Tibial artery (tissue), 4 donors: ENCODE data around the gene MUC12.

Source experiments
- DNase-seq, 2 donors: peaks; one replicate each; pipeline ENCODE4 v3.0.0-alpha.2; 2019
- H3K27ac ChIP-seq, 2 donors: fragments of 200-600 bp; sonication (generic) in 1 of 2; 1 replicate in 1 of 2; 2 replicates in 1 of 2; pipeline ENCODE4 v1.5.1; 2018 to 2019; ENCODE audit warnings: mild to moderate bottlenecking in 1 of 2
- H3K27me3 ChIP-seq, 2 donors: fragments of 200-600 bp; sonication (generic) in 1 of 2; one replicate each; pipeline versions ENCODE4 v1.5.1 to v1.6.0; 2016 to 2019
- H3K36me3 ChIP-seq, 3 donors: fragments of 200-600 bp; sonication (generic) in 2 of 3; one replicate each; pipeline ENCODE4 v1.5.1; 2016 to 2019; ENCODE audit warnings: mild to moderate bottlenecking in 2 of 3
- H3K4me1 ChIP-seq, 4 donors: fragments of 200-600 bp; sonication (generic) in 2 of 4; 1 replicate in 3 of 4; 2 replicates in 1 of 4; pipeline ENCODE4 v1.5.1; 2016 to 2019
- H3K4me3 ChIP-seq, 2 donors: fragments of 200-600 bp; sonication (generic) in 1 of 2; 1 replicate in 1 of 2; 2 replicates in 1 of 2; pipeline ENCODE4 v1.5.1; 2018 to 2019; ENCODE audit warnings: mild to moderate bottlenecking in 2 of 2
- H3K9me3 ChIP-seq, 3 donors: fragments of 200-600 bp; sonication (generic) in 1 of 3; one replicate each; pipeline ENCODE4 v1.5.1; 2016 to 2019
- intact Hi-C: fragments of 100-400 bp; cut with DNase I; formaldehyde crosslinking; loops from one replicate; pipeline ENCODE4 v1.15.0; 2023; ENCODE audit warnings: low total_unique reads
- TF ChIP-seq, protein P1 (sequence below), 2 experiments: fragments of 200-600 bp in 1 of 2; fragments of 450-650 bp in 1 of 2; IDR thresholded peaks; one replicate each; pipeline ENCODE4 v1.5.1; 2017 to 2019; ENCODE audit warnings: antibody characterized with exemption in 2 of 2, mild to moderate bottlenecking in 1 of 2, moderate library complexity in 1 of 2

MUC12 gene

DNA sequence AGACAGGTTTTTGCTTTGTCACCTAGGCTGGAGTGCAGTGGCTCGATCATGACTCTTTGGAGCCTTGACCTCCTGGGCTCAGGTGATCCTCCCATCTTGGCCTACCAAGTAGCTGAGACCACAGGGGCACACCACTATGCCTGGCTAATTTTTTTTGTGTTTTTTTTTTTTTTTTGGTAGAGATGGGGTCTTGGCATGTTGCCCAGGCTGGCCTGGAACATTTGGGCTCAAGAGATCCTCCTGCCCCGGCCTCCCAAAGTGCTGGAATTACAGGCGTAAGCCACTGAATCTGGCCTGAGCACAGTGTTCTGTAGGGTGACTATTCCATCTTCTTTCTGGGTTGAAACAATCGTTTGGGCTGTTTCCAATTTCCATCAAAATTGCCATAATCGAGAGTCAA, 21.6 kb upstream of the MUC12 start:
- Histone ChIP-seq H3K27me3 (peaks cover 0 to 63% of the 10 kb centered on the region in 2 donors), H3K4me1 (no peaks in the 10 kb centered on the region), H3K9me3 (peaks cover 0 to 2% (median 0%) of the 10 kb centered on the region in 3 donors), H3K27ac (no peak overlapping the region), H3K36me3 (no peaks in the 10 kb centered on the region), H3K4me3 (no peak overlapping the region)
- no peak for DNase-seq
- TF ChIP-seq, protein P1, sequence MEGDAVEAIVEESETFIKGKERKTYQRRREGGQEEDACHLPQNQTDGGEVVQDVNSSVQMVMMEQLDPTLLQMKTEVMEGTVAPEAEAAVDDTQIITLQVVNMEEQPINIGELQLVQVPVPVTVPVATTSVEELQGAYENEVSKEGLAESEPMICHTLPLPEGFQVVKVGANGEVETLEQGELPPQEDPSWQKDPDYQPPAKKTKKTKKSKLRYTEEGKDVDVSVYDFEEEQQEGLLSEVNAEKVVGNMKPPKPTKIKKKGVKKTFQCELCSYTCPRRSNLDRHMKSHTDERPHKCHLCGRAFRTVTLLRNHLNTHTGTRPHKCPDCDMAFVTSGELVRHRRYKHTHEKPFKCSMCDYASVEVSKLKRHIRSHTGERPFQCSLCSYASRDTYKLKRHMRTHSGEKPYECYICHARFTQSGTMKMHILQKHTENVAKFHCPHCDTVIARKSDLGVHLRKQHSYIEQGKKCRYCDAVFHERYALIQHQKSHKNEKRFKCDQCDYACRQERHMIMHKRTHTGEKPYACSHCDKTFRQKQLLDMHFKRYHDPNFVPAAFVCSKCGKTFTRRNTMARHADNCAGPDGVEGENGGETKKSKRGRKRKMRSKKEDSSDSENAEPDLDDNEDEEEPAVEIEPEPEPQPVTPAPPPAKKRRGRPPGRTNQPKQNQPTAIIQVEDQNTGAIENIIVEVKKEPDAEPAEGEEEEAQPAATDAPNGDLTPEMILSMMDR (IDR thresholded peaks at IDR 0.05), result no peak
- intact Hi-C loops, result no loop called here

DNA sequence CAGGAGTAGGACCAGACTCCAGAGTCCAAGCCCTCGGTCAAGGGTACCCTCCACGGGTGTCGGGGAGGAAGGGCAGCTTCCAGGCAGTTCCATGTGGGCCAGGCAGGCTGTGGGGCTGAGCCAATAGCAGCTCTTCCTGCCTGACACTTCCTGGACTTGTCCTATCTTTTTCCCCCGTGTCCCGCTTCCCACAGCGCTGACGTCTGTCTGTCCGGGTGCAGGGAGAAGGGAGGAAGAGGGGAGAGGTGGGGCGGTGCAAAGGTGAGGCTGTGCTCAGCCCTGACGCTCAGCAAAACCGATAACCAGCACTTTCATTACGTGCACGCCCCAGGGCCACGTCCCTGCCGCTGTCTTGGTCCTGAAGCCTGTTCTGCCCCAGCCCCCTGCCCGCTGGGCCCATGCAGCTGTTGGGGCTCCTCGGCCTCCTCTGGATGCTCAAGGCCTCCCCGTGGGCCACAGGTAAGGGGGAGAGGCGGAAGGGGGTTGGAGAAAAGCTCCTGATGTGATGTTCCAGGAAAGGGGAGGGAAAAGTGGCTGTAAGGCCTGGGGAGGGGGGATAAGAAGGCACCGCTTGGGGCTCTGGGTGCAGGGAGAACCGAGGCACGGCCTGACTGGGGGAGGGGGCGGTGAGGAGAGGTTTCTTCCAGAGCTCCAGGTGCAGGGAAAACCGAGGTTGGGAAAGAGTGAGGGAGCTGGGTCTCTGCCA, 20.0 kb upstream of the MUC12 start, which contains the start of gene MUC3A:
MUC3A (plus strand) TSS at position 308 of the 706 bp plus-strand sequence; CDS start at position 399, 91 bp downstream.
- no peak within 1 kb of the TSS for H3K4me3 ChIP-seq
- peaks cover 0 to 60% of the 10 kb centered on the region in 2 donors for H3K27me3 ChIP-seq
- intact Hi-C loops, result no loop called here
- H3K4me1 ChIP-seq, result no peaks in the 10 kb centered on the region
- no peak within 1 kb of the TSS for H3K27ac ChIP-seq
- H3K9me3 ChIP-seq, result peaks cover 0 to under 1% (median 0%) of the 10 kb centered on the region in 3 donors
- no peaks in the 10 kb centered on the region for H3K36me3 ChIP-seq
- DNase-seq, result no peak
- TF ChIP-seq, protein P1 (IDR thresholded peaks at IDR 0.05), result no peak

DNA sequence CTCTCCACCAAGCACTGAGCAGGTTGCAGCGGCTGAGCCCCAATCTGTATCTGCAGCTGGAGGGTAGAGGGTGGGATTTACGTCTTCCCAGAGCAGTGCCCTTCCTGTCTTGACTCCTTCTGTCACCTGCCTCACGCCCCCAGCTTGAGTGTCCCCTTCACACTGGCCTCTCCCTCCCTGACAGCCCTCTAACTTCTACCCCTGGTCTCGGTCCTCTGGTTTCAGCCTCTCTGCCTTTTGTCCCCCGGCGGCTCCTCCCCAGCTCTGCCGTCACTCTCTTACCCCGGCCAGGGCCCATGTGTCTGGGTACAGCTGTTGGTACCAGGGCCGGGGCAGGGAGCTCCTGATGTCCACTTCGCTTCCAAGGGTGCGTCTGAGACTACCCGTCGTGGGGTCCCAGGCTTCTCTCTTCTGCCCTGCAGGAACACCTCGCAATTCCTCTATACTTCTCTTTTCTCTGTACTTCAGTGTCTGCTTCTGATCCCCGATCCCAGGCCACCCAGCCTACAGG, 19.4 kb upstream of the MUC12 start:
- Histone ChIP-seq H3K27me3 (peaks cover 0 to 60% of the 10 kb centered on the region in 2 donors), H3K4me3 (no peak overlapping the region), H3K27ac (no peak overlapping the region), H3K9me3 (no peaks in the 10 kb centered on the region), H3K36me3 (no peaks in the 10 kb centered on the region), H3K4me1 (no peaks in the 10 kb centered on the region)
- intact Hi-C loops, result no loop called here
- TF ChIP-seq, protein P1 (IDR thresholded peaks at IDR 0.05), result no peak
- DNase-seq, result no peak

DNA sequence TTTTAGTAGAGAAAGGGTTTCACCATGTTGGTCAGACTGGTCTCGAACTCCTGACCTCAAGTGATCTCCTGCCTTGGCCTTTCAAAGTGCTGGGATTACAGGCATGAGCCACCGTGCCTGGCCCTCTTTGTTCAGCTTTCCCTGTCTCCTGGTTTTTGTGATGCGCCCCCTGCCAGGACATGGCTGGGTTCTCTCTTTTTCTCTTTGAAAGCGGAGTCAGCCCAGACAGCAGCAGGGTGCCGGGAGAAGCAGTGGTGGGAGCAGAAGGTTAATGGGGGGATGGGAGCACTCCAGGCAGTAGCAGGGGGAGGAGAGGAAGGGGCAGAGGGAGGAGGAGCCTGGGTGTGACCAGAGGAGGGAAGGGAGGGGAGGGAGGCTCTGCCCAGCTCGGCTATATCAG, 18.2 kb upstream of the MUC12 start:
- intact Hi-C loops, result no loop called here
- Histone ChIP-seq H3K27ac (no peak overlapping the region), H3K4me1 (no peaks in the 10 kb centered on the region), H3K9me3 (no peaks in the 10 kb centered on the region), H3K4me3 (no peak overlapping the region), H3K27me3 (peaks cover 0 to 51% of the 10 kb centered on the region in 2 donors), H3K36me3 (no peaks in the 10 kb centered on the region)
- DNase-seq, result no peak
- TF ChIP-seq, protein P1 (IDR thresholded peaks at IDR 0.05), result no peak

DNA sequence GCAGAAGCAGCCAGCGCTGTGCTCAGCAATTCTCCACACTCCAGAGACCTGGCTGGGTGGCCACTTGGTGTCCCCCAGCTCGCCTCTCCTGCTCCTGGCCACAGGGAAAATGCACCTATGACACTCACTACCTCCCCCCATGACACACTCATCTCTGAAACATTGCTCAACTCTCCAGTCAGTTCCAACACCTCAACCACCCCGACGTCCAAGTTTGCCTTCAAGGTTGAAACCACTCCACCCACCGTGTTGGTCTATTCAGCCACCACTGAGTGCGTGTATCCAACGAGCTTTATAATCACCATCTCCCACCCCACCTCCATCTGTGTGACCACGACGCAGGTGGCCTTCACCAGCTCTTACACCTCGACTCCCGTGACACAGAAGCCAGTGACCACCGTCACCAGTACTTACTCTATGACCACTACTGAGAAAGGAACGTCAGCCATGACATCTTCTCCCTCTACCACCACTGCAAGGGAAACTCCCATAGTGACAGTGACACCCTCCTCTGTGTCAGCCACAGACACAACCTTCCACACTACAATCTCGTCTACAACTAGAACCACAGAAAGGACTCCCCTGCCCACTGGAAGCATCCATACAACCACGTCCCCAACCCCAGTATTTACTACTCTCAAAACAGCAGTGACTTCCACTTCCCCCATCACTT, 17.3 kb upstream of the MUC12 start:
- Histone ChIP-seq H3K9me3 (no peaks in the 10 kb centered on the region), H3K4me1 (no peaks in the 10 kb centered on the region), H3K4me3 (no peak overlapping the region), H3K36me3 (no peaks in the 10 kb centered on the region), H3K27me3 (peaks cover 0 to 56% of the 10 kb centered on the region in 2 donors), H3K27ac (no peak overlapping the region)
- no peak for DNase-seq
- intact Hi-C loops, result no loop called here
- TF ChIP-seq, protein P1 (IDR thresholded peaks at IDR 0.05), result no peak
